Measurements from ENCODE around the gene HNRNPM.

- no peak for TF ChIP-seq CTCF (IDR thresholded peaks at IDR 0.05; ENCODE audit: borderline replicate concordance, extremely low read depth, low read length, poor library complexity, severe bottlenecking)
- TF ChIP-seq EZH2 (IDR thresholded peaks at IDR 0.05; ENCODE audit: borderline replicate concordance, low read depth, low read length, severe bottlenecking): no peak
These were observed 770 bp downstream of the HNRNPM start for GRCh38 chr19:8445488-8446001.
